NCI-H2029 treated with DMSO at 0.1 percent for 48 hours (cell line): ENCODE results near the gene FHL5.
"Not testable (repeated sequence)": the region's sequence is repeated elsewhere in the genome, so short reads cannot be mapped to it uniquely, and the experiment has no call there.

Experiments
- DNase-seq: peaks from one replicate; lab custom pipeline; 2025; lab: John Stamatoyannopoulos, UW

FHL5 gene, protein sequence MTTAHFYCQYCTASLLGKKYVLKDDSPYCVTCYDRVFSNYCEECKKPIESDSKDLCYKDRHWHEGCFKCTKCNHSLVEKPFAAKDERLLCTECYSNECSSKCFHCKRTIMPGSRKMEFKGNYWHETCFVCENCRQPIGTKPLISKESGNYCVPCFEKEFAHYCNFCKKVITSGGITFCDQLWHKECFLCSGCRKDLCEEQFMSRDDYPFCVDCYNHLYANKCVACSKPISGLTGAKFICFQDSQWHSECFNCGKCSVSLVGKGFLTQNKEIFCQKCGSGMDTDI

DNA sequence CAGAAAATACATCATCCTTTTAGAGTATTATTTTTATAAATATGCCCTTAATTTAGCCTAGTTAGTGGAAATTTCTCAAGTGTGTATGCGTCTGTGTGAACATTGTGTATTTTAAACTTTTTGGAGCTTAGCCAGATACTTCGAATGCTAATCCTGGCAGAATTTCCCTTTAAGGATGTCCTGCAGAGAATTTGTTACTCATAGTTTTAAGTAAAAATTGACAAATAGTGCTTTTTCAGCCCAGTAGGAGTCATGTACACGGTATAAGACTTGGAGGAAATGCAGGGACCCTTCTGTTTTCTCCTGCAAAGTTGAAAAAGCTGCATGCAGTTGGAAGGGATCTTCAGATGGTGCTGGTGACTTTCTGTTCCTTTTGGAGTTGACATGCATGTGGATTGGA is at the start of gene FHL5:
Gene FHL5 (plus strand): TSS at position 243 of the 400 bp plus-strand sequence. CDS start 40,486 bp downstream, outside the sequence.
- no peak for DNase-seq

DNA sequence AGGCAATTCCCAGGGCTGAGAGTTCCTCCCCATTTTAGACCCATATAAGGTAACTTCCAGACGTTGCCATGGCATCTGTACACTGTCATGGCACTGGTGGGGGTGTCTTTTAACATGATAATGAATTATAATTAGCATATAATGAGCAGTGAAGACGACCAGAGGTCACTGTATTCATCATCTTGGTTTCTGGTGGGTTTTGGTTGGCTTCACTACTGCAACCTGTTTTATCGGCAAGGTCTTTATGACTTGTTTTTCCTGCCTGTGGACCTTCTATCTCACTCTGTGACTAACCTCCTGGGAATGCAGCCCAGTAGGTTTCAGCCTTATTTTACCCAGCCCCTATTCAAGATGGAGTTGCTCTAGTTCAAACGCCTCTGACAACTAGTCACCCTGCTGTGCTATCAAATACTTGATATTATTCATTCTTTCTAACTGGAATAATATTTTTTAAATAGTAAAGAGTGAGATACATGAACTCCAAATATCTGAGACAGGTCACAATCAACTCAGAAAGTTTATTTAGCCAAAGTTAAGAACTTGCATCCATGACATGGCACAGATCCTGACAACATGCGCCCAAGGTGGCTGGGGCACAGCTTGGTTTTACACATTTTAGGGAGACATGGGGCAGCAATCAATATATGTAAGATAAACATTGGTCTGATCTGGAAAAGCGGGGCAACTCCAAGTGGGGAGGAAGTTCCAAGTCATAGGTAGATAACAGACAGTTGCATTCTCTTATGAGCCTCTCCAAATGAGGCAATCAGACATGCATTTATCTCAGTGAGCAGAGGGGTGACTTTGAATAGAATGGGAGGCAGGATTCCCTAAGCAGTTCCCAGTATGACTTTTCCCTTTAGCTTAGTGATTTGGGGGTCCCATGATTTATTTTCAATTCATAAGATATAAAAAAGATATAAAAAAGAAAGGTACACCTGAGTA is 42.5 kb upstream of the FHL5 start:
- no peak for DNase-seq

DNA sequence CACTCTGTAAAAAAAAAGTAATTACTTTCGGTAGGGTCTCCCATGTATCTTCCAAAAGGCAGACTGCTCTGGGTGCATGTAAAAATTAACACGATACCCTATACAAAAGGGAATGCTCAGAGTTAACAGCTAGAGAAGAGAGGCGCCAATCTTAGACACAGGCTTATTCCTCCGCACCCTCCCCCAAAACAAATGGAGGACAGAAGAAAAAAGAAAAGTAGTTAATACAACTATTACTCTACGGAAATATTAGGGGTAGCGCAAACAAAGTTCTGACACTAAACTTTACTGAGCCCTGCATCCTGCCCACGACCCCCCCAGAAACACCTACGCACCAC is 41.7 kb upstream of the FHL5 start:
- peak; percentile 79 for DNase-seq

DNA sequence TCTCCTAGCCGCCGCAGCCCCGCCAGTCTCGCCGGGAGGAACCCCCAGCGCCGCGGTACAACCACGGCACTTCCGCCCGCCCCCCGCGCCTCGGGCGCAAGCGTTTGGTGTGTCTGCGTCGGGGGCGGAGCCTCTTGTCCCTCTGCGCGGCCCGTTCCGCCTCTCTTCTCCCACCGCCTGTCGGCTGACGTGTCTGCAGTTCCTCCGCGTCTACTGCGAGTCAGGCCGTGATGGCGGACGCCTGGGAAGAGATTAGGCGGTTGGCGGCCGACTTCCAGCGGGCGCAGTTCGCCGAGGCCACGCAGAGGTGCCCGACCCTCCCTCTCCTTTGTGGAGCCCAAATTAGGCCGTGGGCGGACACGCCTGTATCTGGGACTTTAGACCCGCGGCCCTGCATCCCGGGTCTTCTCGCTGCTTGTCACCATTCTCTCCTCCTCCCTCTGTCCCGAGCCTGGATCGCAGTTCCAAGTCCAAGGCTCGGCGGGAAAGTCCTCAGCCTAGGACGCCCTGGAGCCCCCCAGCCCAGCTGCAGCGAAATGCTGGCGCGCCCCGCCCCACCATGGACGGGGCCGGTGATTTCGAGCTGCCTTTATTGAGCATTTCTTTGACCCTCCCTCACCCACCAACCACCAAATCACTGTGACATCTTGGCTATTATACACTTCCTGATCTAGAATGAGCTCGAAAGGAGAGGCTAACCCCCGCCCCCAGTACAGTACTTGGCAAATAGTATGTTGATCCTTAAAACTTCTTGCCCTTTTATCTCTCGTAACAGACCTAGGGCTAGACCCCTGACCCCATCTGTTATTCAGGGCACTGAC is 41.1 kb upstream of the FHL5 start, which contains the start of gene UFL1:
Gene UFL1 (plus strand): TSS at position 163 of the 821 bp plus-strand sequence. CDS start 68 bp downstream, at position 231.
- peak; percentile 84 for DNase-seq

DNA sequence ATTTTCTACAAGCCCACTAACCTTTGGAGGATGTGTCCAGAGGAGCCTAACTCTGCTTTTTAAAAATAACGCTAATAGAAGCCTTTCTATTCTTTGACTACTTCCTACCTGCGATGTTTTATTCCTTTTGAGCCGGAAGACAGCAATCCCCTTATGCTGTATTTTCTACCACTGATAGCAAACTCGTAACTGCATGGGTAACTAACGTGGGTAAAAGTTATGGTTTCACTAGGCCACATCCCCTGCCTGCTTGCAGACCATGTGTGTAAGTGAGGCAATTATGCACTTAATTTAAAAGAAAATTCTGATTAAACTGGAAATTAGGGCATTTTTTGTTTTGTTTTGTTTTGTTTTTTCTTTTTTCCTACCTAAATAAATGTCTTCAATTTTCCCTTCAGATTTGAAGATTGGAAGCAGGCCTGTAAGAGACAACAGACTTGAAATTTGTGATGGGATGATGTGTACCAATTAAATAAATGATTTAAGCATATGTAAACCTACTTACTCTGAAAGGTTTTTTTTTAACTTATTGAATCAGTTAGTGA is 40.4 kb upstream of the FHL5 start:
- DNase-seq = no peak

DNA sequence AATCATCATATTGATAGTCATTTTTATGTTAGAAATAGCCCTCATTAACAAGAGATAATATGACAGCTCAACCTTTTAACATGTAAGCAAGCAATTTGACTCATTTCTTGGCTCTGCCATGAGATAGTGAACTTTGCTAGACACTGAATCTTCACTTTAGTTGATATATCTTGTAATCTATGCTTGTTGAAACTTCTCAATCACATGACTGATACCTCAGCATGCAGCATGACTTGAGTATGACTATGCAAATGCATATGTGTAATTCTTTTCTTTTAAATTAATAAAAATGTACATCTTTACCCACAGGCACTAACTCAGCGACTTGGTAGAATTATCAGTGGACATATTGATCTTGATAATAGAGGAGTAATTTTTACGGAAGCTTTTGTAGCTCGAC is 34.7 kb upstream of the FHL5 start:
- no peak for DNase-seq

DNA sequence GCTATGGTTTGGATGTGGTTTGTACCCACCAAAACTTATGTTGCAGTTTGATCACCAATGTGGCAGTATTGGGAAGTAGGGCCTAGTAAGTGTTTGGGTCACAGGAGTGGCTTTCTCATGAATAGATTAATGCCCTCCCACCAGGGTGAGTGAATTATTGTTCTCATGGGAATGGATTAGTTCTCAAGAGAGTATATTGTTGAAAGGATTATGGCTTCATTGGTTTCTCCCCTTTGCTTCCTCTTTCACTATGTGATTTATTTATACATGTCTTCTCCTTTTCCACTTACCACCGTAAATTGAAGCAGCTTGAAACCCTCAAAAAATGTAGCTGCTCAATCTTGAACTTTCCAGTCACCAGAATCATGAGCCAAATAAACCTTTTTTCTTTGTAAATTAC is 30.5 kb upstream of the FHL5 start:
- DNase-seq = no peak

DNA sequence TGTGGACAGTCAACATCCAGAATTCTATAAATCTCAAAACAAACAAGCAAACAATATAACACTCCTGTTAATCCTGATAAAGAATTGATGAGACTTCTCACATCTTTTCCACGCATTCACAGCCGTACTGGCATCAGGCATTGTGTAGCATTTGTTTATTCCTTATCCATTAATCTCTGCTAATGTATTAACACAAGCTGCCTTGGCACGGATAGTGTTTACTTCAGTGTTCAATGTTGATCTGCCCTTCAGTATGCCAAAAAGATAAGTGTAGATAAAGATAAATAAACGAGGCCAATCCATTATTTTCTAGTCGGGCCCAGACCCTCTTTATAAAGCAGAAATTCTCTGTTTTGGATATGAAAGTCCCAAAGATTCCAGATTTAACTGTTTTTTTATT is 25.2 kb upstream of the FHL5 start:
- DNase-seq = no peak

DNA sequence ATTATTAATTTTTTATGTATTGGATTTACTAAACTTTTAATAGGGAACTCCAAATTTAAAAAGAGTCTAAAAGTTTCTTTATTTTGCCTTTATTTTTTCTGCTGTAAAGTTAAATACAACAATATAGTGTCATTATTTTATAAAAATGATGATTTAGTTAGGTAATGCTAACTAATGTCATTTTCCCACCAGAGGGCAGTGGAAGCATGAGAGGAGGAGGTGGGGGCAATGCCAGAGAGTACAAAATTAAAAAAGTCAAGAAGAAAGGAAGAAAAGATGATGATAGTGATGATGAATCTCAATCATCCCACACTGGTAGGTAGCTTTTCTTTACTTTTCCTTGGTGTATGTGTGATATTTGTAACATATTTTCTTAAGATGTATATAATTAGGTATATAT is 20.2 kb upstream of the FHL5 start:
- DNase-seq = no peak

DNA sequence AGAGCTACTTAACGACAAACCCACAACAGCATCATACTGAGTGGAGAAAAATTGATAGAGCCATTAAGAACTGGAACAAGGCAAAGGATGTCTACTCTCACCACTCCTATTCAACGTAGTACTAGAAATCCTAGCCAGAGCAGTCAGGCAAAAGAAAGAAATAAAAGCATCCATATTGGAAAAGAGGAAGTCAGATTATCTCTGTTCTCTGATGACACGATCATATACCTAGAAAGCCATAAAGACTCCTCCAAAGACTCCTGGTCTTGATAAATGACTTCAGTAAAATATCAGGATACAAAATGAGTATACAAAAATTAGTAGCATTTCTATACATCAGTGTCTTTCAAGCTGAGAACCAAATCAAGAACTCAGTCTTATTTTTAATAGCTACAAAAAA is 17.0 kb upstream of the FHL5 start:
- DNase-seq = no peak

DNA sequence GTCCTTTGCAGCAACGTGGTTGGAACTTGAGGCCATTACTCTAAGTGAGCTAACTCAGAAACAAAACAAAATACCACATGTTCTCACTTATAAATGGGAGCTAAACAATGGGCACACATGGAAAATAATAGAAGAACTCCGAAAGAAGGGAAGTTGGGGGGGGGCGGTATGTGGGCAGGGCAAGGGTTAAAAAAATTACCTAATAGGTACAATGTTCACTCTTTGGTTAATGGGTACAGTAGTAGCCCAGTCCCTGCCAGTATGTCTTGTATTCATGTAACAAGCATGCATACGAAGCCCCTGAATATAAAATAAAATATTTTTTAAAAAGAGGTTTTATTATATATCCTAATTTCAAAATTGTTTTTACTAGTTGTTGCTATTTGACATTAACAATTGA is 15.3 kb upstream of the FHL5 start:
- no peak for DNase-seq

DNA sequence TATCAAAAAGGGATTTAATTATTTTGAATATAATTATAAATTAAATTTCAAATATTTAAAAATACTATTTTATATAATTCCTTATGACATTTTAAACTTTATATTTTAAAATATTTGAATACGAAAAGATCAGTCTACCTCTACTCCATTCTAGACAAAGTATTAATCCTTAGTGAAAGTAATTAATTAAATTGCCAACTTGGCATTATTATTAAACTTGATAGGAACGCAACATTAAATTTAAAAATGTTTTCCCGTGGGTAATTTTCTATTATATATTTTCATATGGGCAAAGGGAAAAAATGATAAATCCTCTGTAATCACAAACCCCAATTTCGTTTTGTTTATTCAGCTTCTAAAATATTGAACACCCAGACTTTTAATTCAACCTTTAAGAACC is 8.4 kb upstream of the FHL5 start:
- no peak for DNase-seq

DNA sequence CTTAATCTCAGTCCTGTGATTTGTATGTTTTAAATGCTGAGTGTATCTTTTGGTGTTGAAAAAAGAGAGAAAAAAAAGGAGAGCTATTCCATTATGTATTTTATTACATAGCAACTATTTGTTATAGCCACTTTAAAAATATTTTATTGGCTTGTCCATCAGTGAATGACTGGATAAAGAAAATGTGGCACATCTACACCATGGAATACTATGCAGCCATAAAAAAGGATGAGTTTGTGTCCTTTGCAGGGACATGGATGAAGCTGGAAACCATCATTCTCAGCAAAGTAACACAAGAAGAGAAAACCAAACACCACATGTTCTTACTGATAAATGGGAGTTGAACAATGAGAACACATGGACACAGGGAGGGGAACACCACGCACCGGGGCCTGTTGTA is 3.2 kb upstream of the FHL5 start:
- DNase-seq = not testable (repeated sequence)

DNA sequence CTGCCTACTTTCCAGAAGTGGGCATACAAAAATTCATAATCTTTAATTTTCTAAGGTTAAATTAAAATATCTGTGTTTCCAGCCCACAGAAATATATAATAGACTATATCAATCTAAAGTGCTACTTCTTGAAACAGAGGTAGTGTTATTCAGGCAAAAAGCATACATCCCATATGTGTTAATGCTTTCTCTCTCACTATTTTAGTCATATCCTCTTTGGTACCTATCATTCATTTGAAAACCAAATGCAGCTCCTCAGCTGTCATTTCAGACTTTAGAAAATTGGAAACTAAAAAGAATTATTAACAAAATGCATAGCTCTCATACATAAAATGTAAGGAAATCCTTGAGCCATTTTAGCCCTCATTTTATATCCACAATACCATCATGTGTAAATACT is 925 bp downstream of the FHL5 start:
- no peak for DNase-seq

DNA sequence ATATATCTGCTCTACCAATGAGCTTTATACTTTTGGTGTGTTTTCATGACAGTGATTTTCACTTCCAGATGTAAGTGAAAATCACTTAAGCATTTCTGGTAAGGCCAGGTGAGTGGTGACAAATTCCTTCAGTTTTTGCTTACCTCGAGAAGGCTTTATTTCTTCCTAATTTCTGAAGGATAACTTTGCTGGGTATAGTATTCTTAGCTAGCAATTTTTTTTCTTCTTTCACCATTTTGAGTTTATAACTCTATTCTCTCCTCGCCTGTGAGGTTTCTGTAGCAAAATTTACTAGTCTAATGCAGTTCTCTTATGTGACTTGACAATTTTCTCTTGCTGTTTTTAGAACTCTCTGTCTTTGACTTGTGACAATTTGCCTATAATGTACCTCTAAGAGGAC is 7.1 kb downstream of the FHL5 start:
- no peak for DNase-seq

DNA sequence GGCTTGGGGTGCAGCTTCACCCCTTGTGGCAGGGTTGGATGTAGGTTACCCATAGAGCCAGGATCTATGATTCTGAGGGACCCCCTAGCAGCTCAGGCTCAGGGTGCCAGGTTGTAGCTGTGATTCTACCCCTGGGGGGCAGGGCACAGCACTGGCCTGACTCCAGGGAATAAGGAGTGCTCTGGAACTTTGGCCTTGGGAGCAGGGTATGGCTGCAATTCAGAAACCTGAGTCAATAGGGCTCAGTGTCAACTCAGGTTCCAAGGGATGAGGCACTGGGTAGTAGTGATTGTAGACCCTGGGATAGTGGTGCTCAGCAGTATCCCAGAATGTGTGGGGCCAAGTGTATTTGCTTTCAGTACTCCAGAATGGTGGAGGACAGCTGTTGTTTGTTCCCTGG is 8.6 kb downstream of the FHL5 start:
- DNase-seq = no peak

DNA sequence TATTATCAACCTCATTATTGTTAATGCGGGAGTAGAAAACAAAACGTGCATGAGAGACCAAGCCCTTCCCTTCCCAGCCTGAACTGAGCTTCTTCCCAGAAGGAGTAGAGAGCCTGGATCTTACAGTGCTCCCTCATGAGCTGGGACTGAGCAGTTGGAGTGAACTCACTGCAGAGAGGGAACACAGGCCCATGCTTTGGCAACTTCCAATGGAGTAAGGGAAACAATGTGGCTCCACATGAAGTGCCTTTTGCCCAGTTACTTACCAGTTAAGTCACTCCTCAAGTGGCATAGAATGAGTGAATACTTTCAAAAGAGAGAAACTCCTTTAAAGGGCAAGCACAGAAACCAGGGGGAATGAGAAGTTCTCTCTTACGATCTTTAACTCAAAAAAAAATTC is 12.4 kb downstream of the FHL5 start:
- DNase-seq = no peak

DNA sequence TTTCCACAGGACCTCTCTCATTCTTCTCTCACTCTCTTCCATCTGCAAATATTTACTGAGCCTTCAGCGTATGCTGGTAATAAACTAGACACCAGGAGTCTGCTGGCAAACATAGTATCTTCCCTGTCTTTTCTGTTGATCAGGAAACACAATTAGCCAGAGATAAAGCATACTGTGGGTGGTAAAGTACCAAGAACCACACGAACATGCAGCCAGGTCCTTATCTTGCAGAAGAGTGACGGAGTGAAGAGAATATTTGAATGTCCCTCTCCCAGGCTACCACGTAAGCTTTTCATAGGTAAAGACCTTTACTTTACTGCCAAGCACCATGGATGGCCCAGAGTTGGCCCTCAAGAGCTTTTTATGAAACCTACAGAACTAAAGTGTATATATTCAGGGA is 13.3 kb downstream of the FHL5 start:
- DNase-seq = no peak

DNA sequence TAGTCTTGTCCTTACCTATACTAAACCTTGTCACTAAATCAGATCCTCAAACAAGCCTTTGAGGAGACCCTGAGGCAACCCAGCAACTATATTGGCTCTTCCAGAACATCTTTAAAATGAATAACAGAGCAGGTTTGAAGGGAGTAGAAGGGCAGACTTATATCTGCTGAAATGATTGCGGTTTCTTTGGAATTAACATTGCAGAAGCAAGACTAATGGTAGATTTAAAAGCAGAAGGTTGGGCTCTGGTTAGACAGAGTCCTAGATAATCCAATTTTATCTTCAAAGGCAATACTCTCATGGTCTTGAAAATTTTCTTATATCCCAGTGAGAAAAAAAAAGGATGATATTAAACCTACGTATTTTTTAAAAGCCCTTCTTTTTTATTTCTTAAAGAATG is 19.1 kb downstream of the FHL5 start:
- DNase-seq = no peak

DNA sequence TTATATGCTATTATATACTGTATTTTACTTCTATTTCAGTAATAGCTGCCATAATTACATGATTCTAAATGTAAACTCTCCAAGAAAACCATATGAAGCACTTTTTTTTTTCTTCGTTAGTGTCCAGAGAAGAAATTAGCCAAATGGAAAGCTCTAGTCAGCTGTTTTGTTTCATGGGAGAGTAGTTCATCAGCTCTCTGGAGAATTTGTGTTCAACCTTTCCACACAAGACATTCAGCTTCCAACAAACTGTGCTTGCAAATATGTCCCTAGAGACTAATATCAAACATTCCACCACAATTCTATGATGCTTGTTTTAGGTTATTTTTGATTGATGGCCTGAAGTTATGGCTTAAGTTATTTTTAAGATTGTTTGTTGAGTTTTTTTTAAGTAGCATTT is 19.5 kb downstream of the FHL5 start:
- no peak for DNase-seq

DNA sequence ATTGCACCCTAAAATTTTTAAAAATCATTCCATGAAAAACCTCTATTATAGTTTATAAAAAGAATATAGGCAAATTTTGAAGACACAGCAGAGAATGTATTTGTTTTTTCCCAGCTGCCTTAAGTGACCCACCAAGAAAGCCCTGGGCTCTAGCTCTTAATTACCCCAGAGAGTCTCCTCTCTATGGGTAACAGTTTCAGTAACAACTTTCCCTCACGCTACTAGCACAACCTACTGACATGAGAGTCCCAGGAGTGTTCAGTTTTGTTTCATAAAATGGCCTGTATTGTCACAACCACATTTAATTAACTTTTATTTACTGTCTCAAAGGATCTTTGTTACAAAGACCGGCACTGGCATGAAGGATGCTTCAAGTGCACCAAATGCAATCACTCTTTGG is 41.5 kb downstream of the FHL5 start:
- no peak for DNase-seq

DNA sequence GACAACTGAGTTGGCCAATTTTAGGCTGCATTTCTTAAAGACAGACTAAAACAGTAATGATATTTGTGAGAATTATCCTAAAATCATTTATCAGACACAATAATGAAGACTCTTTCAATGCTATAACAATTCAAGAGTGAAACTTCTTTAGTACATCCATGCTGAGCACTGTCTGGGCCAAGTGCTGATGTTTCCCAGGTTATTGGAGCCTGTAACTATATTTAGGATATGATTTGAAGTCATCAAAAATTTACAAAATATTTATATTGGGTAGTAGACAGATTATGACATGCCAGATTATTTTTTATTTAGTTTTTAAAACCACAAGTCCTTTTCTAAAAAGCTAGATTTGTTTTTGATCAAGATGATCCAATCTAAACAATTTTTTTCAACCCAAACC is 45.1 kb downstream of the FHL5 start:
- no peak for DNase-seq
